ENCODE results near the gene TRAPPC10.
"Not testable (repeated sequence)": the region's sequence is repeated elsewhere in the genome, so short reads cannot be mapped to it uniquely, and the experiment has no call there.

Gene TRAPPC10

GRCh38 chr21:44090325-44090724 lies 78.2 kb downstream of the TRAPPC10 start:
- no peak for DNase-seq (ENCODE audit: low read depth)

GRCh38 chr21:44092211-44092610 lies 80.1 kb downstream of the TRAPPC10 start:
- DNase-seq (ENCODE audit: low read depth): no peak

GRCh38 chr21:44093761-44094160 lies 81.7 kb downstream of the TRAPPC10 start:
- no peak for DNase-seq (ENCODE audit: low read depth)

GRCh38 chr21:44094832-44095231 lies 82.7 kb downstream of the TRAPPC10 start:
- DNase-seq (ENCODE audit: low read depth): no peak

- DNase-seq (ENCODE audit: low read depth): not testable (repeated sequence)
Observed at GRCh38 chr21:44098507-44098906, 86.4 kb downstream of the TRAPPC10 start.

- not testable (repeated sequence) for DNase-seq (ENCODE audit: low read depth)
Observed at GRCh38 chr21:44098964-44099363, 86.9 kb downstream of the TRAPPC10 start.

GRCh38 chr21:44107026-44107501 lies 95.0 kb downstream of the TRAPPC10 start, which contains the start of gene PWP2:
PWP2 (plus strand) TSS chr21:44107399; CDS start chr21:44107417, 18 bp downstream.
- DNase-seq (ENCODE audit: low read depth): not testable (repeated sequence)

GRCh38 chr21:44107589-44107988 lies 95.5 kb downstream of the TRAPPC10 start:
- not testable (repeated sequence) for DNase-seq (ENCODE audit: low read depth)

- DNase-seq (ENCODE audit: low read depth): not testable (repeated sequence)
Observed at GRCh38 chr21:44113702-44114371, 101.7 kb downstream of the TRAPPC10 start.

- DNase-seq (ENCODE audit: low read depth): not testable (repeated sequence)
Observed at GRCh38 chr21:44122131-44122530, 110.0 kb downstream of the TRAPPC10 start.

GRCh38 chr21:44127827-44128226 lies 115.7 kb downstream of the TRAPPC10 start:
- not testable (repeated sequence) for DNase-seq (ENCODE audit: low read depth)

GRCh38 chr21:44133715-44134057 lies 121.6 kb downstream of the TRAPPC10 start:
- DNase-seq (ENCODE audit: low read depth): not testable (repeated sequence)

- DNase-seq (ENCODE audit: low read depth): not testable (repeated sequence)
Observed at GRCh38 chr21:44134732-44135131, 122.6 kb downstream of the TRAPPC10 start.

GRCh38 chr21:44138039-44138438 lies 125.9 kb downstream of the TRAPPC10 start:
- not testable (repeated sequence) for DNase-seq (ENCODE audit: low read depth)

GRCh38 chr21:44139787-44140551 lies 127.9 kb downstream of the TRAPPC10 start:
- not testable (repeated sequence) for DNase-seq (ENCODE audit: low read depth)

GRCh38 chr21:44140552-44140932 lies 128.4 kb downstream of the TRAPPC10 start:
- DNase-seq (ENCODE audit: low read depth): not testable (repeated sequence)

- DNase-seq (ENCODE audit: low read depth): not testable (repeated sequence)
Observed at GRCh38 chr21:44142470-44142869, 130.4 kb downstream of the TRAPPC10 start.

GRCh38 chr21:44143380-44143779 lies 131.3 kb downstream of the TRAPPC10 start:
- DNase-seq (ENCODE audit: low read depth): not testable (repeated sequence)

GRCh38 chr21:44143996-44144395 lies 131.9 kb downstream of the TRAPPC10 start:
- DNase-seq (ENCODE audit: low read depth): not testable (repeated sequence)

GRCh38 chr21:44144784-44145602 lies 132.9 kb downstream of the TRAPPC10 start:
- DNase-seq (ENCODE audit: low read depth): not testable (repeated sequence)

GRCh38 chr21:44145616-44146015 lies 133.5 kb downstream of the TRAPPC10 start:
- not testable (repeated sequence) for DNase-seq (ENCODE audit: low read depth)

GRCh38 chr21:44147108-44147507 lies 135.0 kb downstream of the TRAPPC10 start:
- not testable (repeated sequence) for DNase-seq (ENCODE audit: low read depth)
